GM18502 (cell line): ENCODE measurements around the gene STAB2.

Experiments used
- ATAC-seq: cut with Tn5 transposase; IDR thresholded peaks from one replicate; pipeline ENCODE4 v1.9.1; 2021; ENCODE audit warnings: mild to moderate bottlenecking; ENCODE audit not compliant: unreplicated experiment, poor library complexity

Gene STAB2

GRCh38 chr12:103686026-103686425, 99.0 kb downstream of the STAB2 start:
- no peak for ATAC-seq

DNA sequence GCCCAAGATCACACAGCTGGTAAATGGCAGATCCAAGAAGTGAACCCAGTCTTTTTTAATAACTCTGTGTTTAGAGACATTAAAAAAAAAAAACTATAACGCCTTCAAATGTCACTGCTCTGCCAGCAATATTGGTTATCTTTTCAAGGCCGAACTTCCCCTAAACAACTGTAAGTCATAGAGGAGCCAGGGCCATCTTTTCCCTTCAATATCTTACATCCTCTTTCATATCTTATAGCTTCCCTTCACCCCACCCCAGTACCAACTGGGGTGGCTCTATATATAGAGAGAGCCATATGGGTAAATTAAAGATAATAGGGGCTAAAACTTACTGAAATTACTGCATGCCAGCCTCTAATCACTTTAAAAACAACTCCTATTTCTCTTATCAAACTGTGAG, 100.2 kb downstream of the STAB2 start:
- no peak for ATAC-seq

- ATAC-seq = no peak
Measured at GRCh38 chr12:103688376-103689063, 101.4 kb downstream of the STAB2 start.

DNA sequence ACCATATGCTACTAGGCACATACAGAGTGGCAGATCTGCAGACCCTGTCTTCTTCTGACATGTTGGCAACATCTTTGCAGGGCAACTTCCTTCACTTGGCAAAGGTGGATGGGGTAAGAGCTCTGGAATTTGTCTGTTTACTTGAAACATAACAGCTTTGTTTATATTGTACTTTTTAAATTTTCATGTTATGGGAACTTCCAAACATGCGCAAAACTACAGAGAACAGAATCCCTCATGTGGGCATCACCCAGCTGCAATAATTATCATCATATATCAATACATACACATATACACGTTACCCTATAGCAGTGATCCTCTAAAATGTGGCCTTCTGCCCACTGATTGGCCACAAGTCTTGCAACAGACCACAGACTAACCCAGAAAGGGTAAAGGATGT, 103.4 kb downstream of the STAB2 start:
- no peak for ATAC-seq

GRCh38 chr12:103691063-103691462, 104.0 kb downstream of the STAB2 start:
- no peak for ATAC-seq

GRCh38 chr12:103696101-103696500, 109.0 kb downstream of the STAB2 start:
- no peak for ATAC-seq

- ATAC-seq = no peak
Measured at GRCh38 chr12:103697971-103698751, 111.1 kb downstream of the STAB2 start.

- no peak for ATAC-seq
Measured at GRCh38 chr12:103698752-103699560, 111.9 kb downstream of the STAB2 start.

- no peak for ATAC-seq
Measured at GRCh38 chr12:103705098-103705497, 118.0 kb downstream of the STAB2 start.

- no peak for ATAC-seq
Measured at GRCh38 chr12:103705927-103706326, 118.9 kb downstream of the STAB2 start.

DNA sequence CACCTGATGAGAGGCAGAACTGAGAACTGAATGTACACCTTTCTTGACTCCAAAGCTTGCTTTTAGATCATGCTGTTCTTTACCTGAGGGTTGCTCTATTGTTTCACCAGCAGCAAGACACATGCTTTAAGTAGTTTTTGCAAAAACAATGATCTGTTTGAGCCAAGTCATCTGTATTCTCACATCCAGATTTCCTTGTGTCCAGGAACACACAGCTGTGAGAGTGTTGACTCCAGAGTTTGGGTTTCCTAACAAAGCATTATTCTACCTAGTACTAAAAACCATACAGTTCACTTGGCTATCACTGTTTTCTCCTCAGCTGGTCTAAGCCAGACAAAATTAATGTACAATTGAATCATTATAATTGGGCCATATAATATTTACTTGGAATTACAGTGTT, 120.4 kb downstream of the STAB2 start:
- ATAC-seq = no peak

DNA sequence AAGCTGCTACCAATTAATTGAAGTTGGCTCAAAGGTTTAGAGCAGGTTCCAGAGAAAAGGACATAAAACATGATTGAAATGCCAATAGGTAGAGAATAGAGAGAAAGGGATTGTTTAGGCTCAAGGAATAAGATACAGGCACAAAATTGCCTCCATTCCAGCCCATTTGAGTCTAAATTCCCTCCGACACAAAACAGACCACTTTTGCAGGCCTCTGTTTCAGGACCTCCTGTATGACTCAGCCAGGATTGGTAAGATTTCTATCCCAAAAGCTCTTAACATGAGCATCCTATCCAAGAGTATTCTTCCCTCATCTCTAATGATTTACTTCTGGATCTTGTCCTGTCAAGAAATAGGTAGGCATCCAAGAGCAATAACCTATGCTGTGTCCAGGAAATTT, 123.5 kb downstream of the STAB2 start:
- ATAC-seq = no peak

DNA sequence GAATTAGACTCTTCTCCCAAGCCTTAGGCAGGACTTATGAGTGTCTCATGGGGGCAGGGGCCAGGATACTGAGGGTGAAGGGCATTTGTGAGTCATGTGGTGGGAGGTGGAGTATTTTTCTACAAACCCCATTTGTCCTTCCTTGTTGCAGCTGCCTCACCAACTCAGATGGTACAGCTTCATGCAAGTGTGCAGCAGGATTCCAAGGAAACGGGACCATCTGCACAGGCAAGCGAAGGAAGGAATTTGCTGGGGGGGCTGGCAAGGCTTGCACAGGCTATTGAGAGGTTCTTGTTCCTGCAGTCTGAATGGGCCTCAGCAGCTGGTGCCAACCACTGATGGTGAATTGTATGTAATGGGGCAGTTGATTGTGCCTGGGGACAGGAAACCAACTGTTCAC, 125.1 kb downstream of the STAB2 start:
- ATAC-seq = no peak

GRCh38 chr12:103715494-103715893, 128.4 kb downstream of the STAB2 start:
- ATAC-seq = no peak

- ATAC-seq = no peak
Measured at GRCh38 chr12:103716517-103717196, 129.6 kb downstream of the STAB2 start.

DNA sequence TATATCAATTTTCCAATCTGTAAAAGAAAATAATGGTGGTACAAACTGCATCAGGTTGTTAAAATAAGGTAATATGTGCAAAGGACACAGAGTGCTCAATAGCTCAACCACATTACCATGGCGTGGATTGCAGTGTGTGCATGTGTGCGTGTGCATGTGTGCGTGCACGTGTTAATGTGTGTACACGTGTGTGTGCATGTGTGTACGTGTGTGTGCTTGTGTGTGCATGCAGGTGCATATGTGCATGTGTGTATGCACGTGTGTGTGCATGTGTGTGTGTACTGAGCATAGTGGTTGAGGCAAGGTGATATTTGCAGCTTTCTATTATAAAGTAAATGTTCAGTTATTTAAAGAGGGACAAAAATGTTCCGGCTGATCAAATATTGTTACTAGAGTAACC, 138.3 kb downstream of the STAB2 start:
- no peak for ATAC-seq

- no peak for ATAC-seq
Measured at GRCh38 chr12:103727638-103728037, 140.6 kb downstream of the STAB2 start.

- ATAC-seq = no peak
Measured at GRCh38 chr12:103728323-103728722, 141.2 kb downstream of the STAB2 start.

DNA sequence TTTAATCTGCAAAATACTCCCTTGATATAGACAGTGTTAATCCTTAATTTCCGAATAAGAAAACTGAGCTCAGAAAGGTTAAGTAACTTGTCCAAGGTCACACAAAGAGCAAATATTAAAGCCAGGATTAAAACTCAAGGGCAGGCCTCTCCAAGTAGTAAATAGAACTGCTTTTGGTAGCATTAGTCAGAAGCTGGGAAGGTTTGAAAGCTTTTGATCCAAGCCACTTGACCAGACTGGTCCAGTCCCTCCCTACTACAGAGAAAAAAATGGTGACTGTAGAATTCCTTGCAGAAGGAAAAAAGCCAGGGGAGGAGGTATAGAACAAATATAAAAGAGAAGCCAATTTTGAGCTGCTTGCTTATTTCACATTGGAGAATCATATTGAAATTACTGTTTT, 142.4 kb downstream of the STAB2 start:
- ATAC-seq = no peak

- ATAC-seq = no peak
Measured at GRCh38 chr12:103731539-103731938, 144.5 kb downstream of the STAB2 start.

DNA sequence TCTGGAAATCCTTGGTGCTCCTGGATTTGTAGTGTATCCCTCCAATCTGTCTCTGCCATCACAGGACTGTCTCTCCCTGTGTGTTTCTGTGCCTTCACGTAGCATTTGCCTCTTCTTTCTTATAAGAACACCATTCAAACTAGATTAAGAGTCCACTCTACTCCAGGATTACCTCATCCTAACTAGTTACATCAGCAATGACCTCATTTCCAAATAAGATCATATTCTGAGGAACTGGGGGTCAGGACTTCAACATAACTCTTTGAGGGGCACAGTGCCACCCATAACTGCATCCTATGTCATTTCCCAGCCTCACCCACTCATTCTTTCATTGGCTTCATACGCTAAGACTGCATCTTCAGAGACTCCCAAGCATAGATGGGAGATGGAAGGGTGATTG, 147.8 kb downstream of the STAB2 start:
- no peak for ATAC-seq
